K562 (cell line): ENCODE data around the gene TEX54. TPM values are rescaled to one million over a fixed set of nuclear protein-coding genes. Genes with fewer than 3 reads are reported as not detected.

Source experiments
- ELK1 ChIP-seq: sonication (generic); formaldehyde crosslinking; IDR thresholded peaks from 2 replicates; pipeline ENCODE4 v1.8.1; 2022; ENCODE audit warnings: missing genetic modification reagents
- FOXA3 ChIP-seq, 2 experiments: fragments of 450-650 bp in 1 of 2; sonication (generic) in 1 of 2; formaldehyde crosslinking; IDR thresholded peaks in 1 of 2; conservative IDR thresholded peaks in 1 of 2; 2 replicates each; pipeline versions ENCODE4 v1.4.0 to v1.8.0; 2020 to 2022; ENCODE audit warnings: mild to moderate bottlenecking in 2 of 2, missing genetic modification reagents in 1 of 2
- LARP7 ChIP-seq: fragments of 450-650 bp; IDR thresholded peaks from 2 replicates; pipeline ENCODE4 v1.6.1; 2016
- MNT ChIP-seq, 2 experiments: fragments of 450-650 bp; conservative IDR thresholded peaks; 2 replicates each; pipeline ENCODE4 v1.6.1; 2017; ENCODE audit warnings: mild to moderate bottlenecking in 2 of 2, moderate library complexity in 2 of 2
- NR1H2 ChIP-seq: sonication (generic); formaldehyde crosslinking; IDR thresholded peaks from 2 replicates; pipeline ENCODE4 v1.4.0; 2020; ENCODE audit warnings: mild to moderate bottlenecking, missing genetic modification reagents
- PRDM10 ChIP-seq: fragments of 450-650 bp; IDR thresholded peaks from 2 replicates; pipeline ENCODE4 v1.6.1; 2018; ENCODE audit not compliant: partially characterized antibody
- RBBP5 ChIP-seq: fragments of 200-600 bp; sonication (generic); IDR thresholded peaks from 2 replicates; pipeline ENCODE4 v1.6.1; 2012; ENCODE audit warnings: borderline replicate concordance, mild to moderate bottlenecking, low read length, control low read depth, inconsistent platforms; ENCODE audit not compliant: insufficient read depth, poor library complexity, severe bottlenecking
- ZBTB1 ChIP-seq: sonication (generic); formaldehyde crosslinking; IDR thresholded peaks from 2 replicates; pipeline ENCODE4 v1.8.1; 2023; ENCODE audit warnings: missing genetic modification reagents, low read depth, mild to moderate bottlenecking, borderline replicate concordance
- ZNF512 ChIP-seq: IDR thresholded peaks from 2 replicates; pipeline ENCODE4 v1.6.1; 2016; ENCODE audit warnings: missing genetic modification characterization, missing compliant biosample characterization
- ZNF609 ChIP-seq: sonication (generic); formaldehyde crosslinking; IDR thresholded peaks from 2 replicates; pipeline ENCODE4 v1.8.1; 2023; ENCODE audit warnings: missing genetic modification reagents, mild to moderate bottlenecking, borderline replicate concordance
- polyA plus RNA-seq, 8 experiments: library from polyadenylated mRNA; depleted of rRNA in 4 of 8; stranded (reverse) in 5 of 8; unstranded in 3 of 8; fragments of >200 nt; fragmentation: Nextera tagmentation in 2 of 8; fragmentation: Illumina TruSeq in 1 of 8; extraction: Ambion mirVana in 2 of 8; extraction: Trizol in 1 of 8; gene quantifications; 2 replicates each; pipeline versions ENCODE4 v1.2.1 to v1.2.3, GENCODE V29; 2011 to 2014; ENCODE audit warnings: inconsistent platforms in 1 of 8, missing spikeins in 1 of 8
- total RNA-seq, 7 experiments: library from RNA; depleted of rRNA in 6 of 7; stranded (reverse); fragments of >200 nt in 6 of 7; fragmentation: Illumina TruSeq in 2 of 7; extraction: Trizol in 2 of 7; gene quantifications; 2 replicates each; pipeline versions ENCODE4 v1.2.1 to v1.2.3, GENCODE V29; 2011 to 2021; ENCODE audit warnings: low replicate concordance in 1 of 7

TEX54 gene
- total and polyA plus RNA-seq, 9 of the 15 experiments (the other 6 are each of a cell fraction or from before 2014, with no cell fraction given): not detected

GRCh38 chr11:62850911-62851806 is 18.5 kb upstream of the TEX54 start (continued):
- TF ChIP-seq ZNF609 (no peak), LARP7 (no peak), ELK1 (CRISPR knock-in tag) (no peak), FOXA3 (CRISPR knock-in tag; conservative IDR thresholded peaks at IDR 0.05 in 1 of 2, IDR thresholded peaks at IDR 0.05 in 1 of 2) (0 out of 4 replicates have a peak, but pooled peaks of 1 of the 2 experiments have one; percentile 3), NR1H2 (CRISPR knock-in tag) (no peak), RBBP5 (no peak), ZNF512 (tag) (no peak), MNT (conservative IDR thresholded peaks at IDR 0.05) (no peak), ZBTB1 (no peak), PRDM10 (no peak)
